ENCODE measurements around the gene DHX32. TPM values are rescaled to one million over a fixed set of nuclear protein-coding genes. Genes with fewer than 3 reads are reported as not detected.
"Not testable (repeated sequence)": the region's sequence is repeated elsewhere in the genome, so short reads cannot be mapped to it uniquely, and the experiment has no call there.

The DHX32 gene
- total and polyA plus RNA-seq, 2 donors (not counting 1 experiment from before 2014, with no cell fraction given), result 5.2 to 12.4 TPM

DNA sequence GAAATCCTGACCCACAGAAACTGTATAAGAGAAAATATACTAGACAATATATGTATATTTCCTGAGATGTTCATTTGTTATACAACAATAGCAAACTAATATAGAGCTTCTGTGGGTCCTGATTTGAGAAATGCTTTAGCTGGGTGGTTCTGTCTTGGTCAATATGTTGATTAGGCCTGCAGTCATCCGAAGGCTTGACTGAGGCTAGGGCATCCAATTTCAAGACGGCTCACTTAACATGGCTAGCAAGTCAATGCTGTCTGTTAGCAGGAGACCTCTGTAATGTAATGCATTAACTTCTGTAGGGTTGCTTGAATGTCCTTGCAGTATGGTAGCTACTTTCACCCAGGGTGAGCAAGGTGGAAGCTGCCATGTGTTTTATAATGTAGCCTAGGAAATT is 27.7 kb upstream of the DHX32 start:
- POLR2A ChIA-PET; CTCF ChIA-PET; ATAC-seq (ENCODE audit: low read depth); H3K9ac ChIP-seq (ENCODE audit: low read length); DNase-seq; H3K4me2 ChIP-seq (replicated peaks; ENCODE audit: low read depth, low read length, poor library complexity, severe bottlenecking); H3K4me3 Mint-ChIP-seq; H3K27ac Mint-ChIP-seq; H3K4me1 ChIP-seq (ENCODE audit: control insufficient read depth in 2 of 2, insufficient read depth in 2 of 2, low read length in 2 of 2); H3K27me3 ChIP-seq (replicated peaks in 1 of 4; ENCODE audit: control extremely low read depth in 1 of 4, control insufficient read depth in 3 of 4, insufficient read depth in 4 of 4, low read length in 3 of 4); H3K4me1 Mint-ChIP-seq; H4K20me1 ChIP-seq (ENCODE audit: control insufficient read depth, insufficient read depth, low read length, poor library complexity, severe bottlenecking); intact Hi-C loops (cut with micrococcal nuclease); H3K27ac ChIP-seq (ENCODE audit: low read length in 2 of 2); H3K79me2 ChIP-seq (ENCODE audit: control insufficient read depth, insufficient read depth, low read length); H3K4me3 ChIP-seq (ENCODE audit: control extremely low read depth in 1 of 5, extremely low read depth in 1 of 5, insufficient read depth in 1 of 5, low read depth in 2 of 5, low read length in 4 of 5); H3K36me3 ChIP-seq (replicated peaks in 1 of 2; ENCODE audit: control extremely low read depth in 1 of 2, control insufficient read depth in 1 of 2, extremely low read depth in 1 of 2, insufficient read depth in 2 of 2, low read length in 1 of 2); H3K9me3 ChIP-seq (ENCODE audit: control extremely low read depth in 1 of 3, control insufficient read depth in 2 of 3, insufficient read depth in 1 of 3, low read length in 2 of 3); H3K9me3 Mint-ChIP-seq (ENCODE audit: insufficient read depth); H2AFZ ChIP-seq (ENCODE audit: insufficient read depth, low read depth, low read length, poor library complexity, severe bottlenecking): not testable (repeated sequence)
- 83% methylated on average over 2 of the region's 2 CpGs for WGBS (ENCODE audit: insufficient coverage)
- H3K27me3 Mint-ChIP-seq, result peaks cover 13% of the 10 kb centered on the region

DNA sequence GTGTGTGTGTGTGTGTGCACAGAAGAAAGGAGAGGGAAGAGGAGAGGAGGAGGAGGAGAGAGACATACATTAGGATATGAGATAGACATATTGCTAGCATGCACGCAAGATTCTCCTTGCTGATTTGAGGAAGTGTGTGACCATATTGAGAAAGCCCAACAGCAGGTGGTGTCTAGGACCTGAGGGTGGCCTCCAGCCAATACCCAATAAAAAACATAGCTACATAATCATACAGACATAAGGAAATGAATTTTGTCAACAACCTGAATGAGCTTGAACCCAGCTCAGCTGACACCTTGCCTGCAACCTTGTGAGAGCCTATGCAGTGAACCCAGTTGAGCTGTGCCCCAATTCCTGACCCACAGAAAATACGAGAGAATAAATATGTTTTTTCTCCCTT is 26.5 kb upstream of the DHX32 start:
- H3K4me1 Mint-ChIP-seq; H3K9ac ChIP-seq (ENCODE audit: low read length); H3K4me3 Mint-ChIP-seq; DNase-seq; H4K20me1 ChIP-seq (ENCODE audit: control insufficient read depth, insufficient read depth, low read length, poor library complexity, severe bottlenecking); ATAC-seq (ENCODE audit: low read depth); H3K4me2 ChIP-seq (replicated peaks; ENCODE audit: low read depth, low read length, poor library complexity, severe bottlenecking); H3K27ac Mint-ChIP-seq; intact Hi-C loops (cut with micrococcal nuclease); H3K9me3 ChIP-seq (ENCODE audit: control extremely low read depth in 1 of 3, control insufficient read depth in 2 of 3, insufficient read depth in 1 of 3, low read length in 2 of 3); H3K36me3 ChIP-seq (replicated peaks in 1 of 2; ENCODE audit: control extremely low read depth in 1 of 2, control insufficient read depth in 1 of 2, extremely low read depth in 1 of 2, insufficient read depth in 2 of 2, low read length in 1 of 2); H3K4me3 ChIP-seq (ENCODE audit: control extremely low read depth in 1 of 5, extremely low read depth in 1 of 5, insufficient read depth in 1 of 5, low read depth in 2 of 5, low read length in 4 of 5); H2AFZ ChIP-seq (ENCODE audit: insufficient read depth, low read depth, low read length, poor library complexity, severe bottlenecking); POLR2A ChIA-PET; H3K9me3 Mint-ChIP-seq (ENCODE audit: insufficient read depth); H3K27ac ChIP-seq (ENCODE audit: low read length in 2 of 2); H3K4me1 ChIP-seq (ENCODE audit: control insufficient read depth in 2 of 2, insufficient read depth in 2 of 2, low read length in 2 of 2); CTCF ChIA-PET; H3K27me3 ChIP-seq (replicated peaks in 1 of 4; ENCODE audit: control extremely low read depth in 1 of 4, control insufficient read depth in 3 of 4, insufficient read depth in 4 of 4, low read length in 3 of 4); H3K79me2 ChIP-seq (ENCODE audit: control insufficient read depth, insufficient read depth, low read length): not testable (repeated sequence)
- WGBS (ENCODE audit: insufficient coverage), result 92% methylated on average over 2 of the region's 2 CpGs
- peaks cover 11% of the 10 kb centered on the region for H3K27me3 Mint-ChIP-seq

DNA sequence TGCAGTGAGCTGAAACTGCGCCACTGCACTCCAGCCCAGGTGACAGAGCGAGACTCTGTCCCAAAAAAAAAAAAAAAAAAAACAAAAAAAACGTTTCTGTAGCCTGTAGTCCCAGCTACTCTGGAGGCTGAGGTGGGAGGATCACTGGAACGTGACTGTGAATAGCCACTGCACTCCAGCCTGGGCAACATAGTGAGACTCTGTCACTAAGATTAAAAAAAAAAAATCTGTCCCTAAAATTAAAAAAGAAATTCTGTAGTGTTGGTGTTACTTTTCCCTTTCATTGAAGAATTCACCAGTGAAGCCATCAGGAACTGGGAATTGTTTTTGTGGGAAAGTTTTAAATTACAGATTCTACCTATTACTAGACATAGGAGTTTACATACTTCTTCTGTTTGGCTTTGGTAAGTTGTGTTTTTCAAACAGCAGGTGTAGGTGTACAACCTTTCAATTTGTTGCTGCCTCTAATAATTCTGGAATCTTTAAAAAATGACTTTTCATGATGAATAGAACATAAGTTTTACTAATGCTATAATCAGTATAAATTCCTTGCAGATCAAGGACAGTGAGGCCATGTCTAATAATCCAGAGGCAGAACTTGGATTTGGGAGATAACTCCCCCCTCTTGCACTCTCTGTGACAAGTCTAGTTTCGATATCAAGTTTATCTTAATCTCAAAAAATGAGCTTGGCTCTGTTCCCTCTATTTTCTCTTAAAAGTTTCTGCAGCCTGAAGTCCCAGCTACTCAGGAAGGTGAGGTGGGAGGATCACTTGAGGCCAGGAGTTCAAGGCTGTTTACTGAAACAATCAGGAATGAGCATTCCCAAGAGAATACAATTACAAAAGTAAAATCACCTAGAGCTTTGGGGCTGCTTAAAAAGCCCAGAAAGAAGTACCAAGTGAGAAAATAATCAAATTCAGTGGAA is 24.2 kb upstream of the DHX32 start:
- H3K4me1 Mint-ChIP-seq; H3K36me3 ChIP-seq (replicated peaks in 1 of 2; ENCODE audit: control extremely low read depth in 1 of 2, control insufficient read depth in 1 of 2, extremely low read depth in 1 of 2, insufficient read depth in 2 of 2, low read length in 1 of 2); H3K4me1 ChIP-seq (ENCODE audit: control insufficient read depth in 2 of 2, insufficient read depth in 2 of 2, low read length in 2 of 2); H3K4me2 ChIP-seq (replicated peaks; ENCODE audit: low read depth, low read length, poor library complexity, severe bottlenecking); H3K4me3 Mint-ChIP-seq; H3K9me3 Mint-ChIP-seq (ENCODE audit: insufficient read depth); H3K27me3 ChIP-seq (replicated peaks in 1 of 4; ENCODE audit: control extremely low read depth in 1 of 4, control insufficient read depth in 3 of 4, insufficient read depth in 4 of 4, low read length in 3 of 4); DNase-seq; H3K27ac ChIP-seq (ENCODE audit: low read length in 2 of 2); H3K27ac Mint-ChIP-seq; POLR2A ChIA-PET; H4K20me1 ChIP-seq (ENCODE audit: control insufficient read depth, insufficient read depth, low read length, poor library complexity, severe bottlenecking); ATAC-seq (ENCODE audit: low read depth); intact Hi-C loops (cut with micrococcal nuclease); H3K9me3 ChIP-seq (ENCODE audit: control extremely low read depth in 1 of 3, control insufficient read depth in 2 of 3, insufficient read depth in 1 of 3, low read length in 2 of 3); H2AFZ ChIP-seq (ENCODE audit: insufficient read depth, low read depth, low read length, poor library complexity, severe bottlenecking); H3K79me2 ChIP-seq (ENCODE audit: control insufficient read depth, insufficient read depth, low read length); H3K4me3 ChIP-seq (ENCODE audit: control extremely low read depth in 1 of 5, extremely low read depth in 1 of 5, insufficient read depth in 1 of 5, low read depth in 2 of 5, low read length in 4 of 5); H3K9ac ChIP-seq (ENCODE audit: low read length): not testable (repeated sequence)
- CTCF ChIA-PET, result interaction anchor here (0.7 kb wide), 1 partner anchor 197 kb away, joined by 4 read pairs; no protein-coding TSS in a partner anchor
- WGBS (ENCODE audit: insufficient coverage), result 100% methylated on average over 1 of the region's 5 CpGs
- peaks cover 12% of the 10 kb centered on the region for H3K27me3 Mint-ChIP-seq

DNA sequence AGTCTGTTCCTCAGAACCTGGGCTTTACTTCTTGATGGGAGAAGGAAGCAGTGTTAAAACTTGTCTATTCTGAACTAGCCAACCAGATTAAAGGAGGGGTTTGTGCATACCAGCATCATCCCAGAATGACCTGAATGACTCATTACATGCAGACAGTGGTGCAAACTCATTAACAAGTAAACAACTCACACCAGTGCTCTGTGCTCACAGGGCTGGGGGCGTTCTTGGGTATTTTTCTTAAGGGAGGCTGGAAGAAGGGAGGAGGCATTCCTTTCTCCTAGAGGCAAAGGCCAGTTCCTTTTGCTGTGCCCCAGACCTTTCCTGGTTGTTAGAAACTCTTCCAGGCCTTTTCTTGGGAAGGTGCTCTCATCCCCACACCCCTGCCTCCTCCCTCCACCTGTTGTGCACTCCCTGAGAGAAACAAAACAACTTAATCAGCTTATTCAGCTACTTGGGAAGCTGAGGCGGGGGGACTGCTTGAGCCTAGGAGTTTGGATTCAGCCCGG is 22.1 kb upstream of the DHX32 start:
- H3K9me3 Mint-ChIP-seq (ENCODE audit: insufficient read depth); intact Hi-C loops (cut with micrococcal nuclease); H3K27ac Mint-ChIP-seq; H3K9me3 ChIP-seq (ENCODE audit: control extremely low read depth in 1 of 3, control insufficient read depth in 2 of 3, insufficient read depth in 1 of 3, low read length in 2 of 3); H3K9ac ChIP-seq (ENCODE audit: low read length); H3K27me3 ChIP-seq (replicated peaks in 1 of 4; ENCODE audit: control extremely low read depth in 1 of 4, control insufficient read depth in 3 of 4, insufficient read depth in 4 of 4, low read length in 3 of 4); H3K4me1 ChIP-seq (ENCODE audit: control insufficient read depth in 2 of 2, insufficient read depth in 2 of 2, low read length in 2 of 2); ATAC-seq (ENCODE audit: low read depth); POLR2A ChIA-PET; H2AFZ ChIP-seq (ENCODE audit: insufficient read depth, low read depth, low read length, poor library complexity, severe bottlenecking); H3K4me2 ChIP-seq (replicated peaks; ENCODE audit: low read depth, low read length, poor library complexity, severe bottlenecking); H3K36me3 ChIP-seq (replicated peaks in 1 of 2; ENCODE audit: control extremely low read depth in 1 of 2, control insufficient read depth in 1 of 2, extremely low read depth in 1 of 2, insufficient read depth in 2 of 2, low read length in 1 of 2); H3K79me2 ChIP-seq (ENCODE audit: control insufficient read depth, insufficient read depth, low read length); H3K4me3 Mint-ChIP-seq; H4K20me1 ChIP-seq (ENCODE audit: control insufficient read depth, insufficient read depth, low read length, poor library complexity, severe bottlenecking); CTCF ChIA-PET; H3K4me3 ChIP-seq (ENCODE audit: control extremely low read depth in 1 of 5, extremely low read depth in 1 of 5, insufficient read depth in 1 of 5, low read depth in 2 of 5, low read length in 4 of 5); H3K4me1 Mint-ChIP-seq; DNase-seq; H3K27ac ChIP-seq (ENCODE audit: low read length in 2 of 2): not testable (repeated sequence)
- peaks cover 14% of the 10 kb centered on the region for H3K27me3 Mint-ChIP-seq
- WGBS (ENCODE audit: insufficient coverage), result no CpG with 5 or more reads among the region's 3 CpGs
